ENCODE results near the gene RIMKLA.

The RIMKLA gene

GRCh38 chr1:42380586-42381279 lies at the start of gene RIMKLA:
TSS of gene RIMKLA (plus strand) at chr1:42380792. CDS start at chr1:42380935, 143 bp downstream.
- no peak for DNase-seq

- no peak for DNase-seq
Observed at GRCh38 chr1:42332877-42333276, 47.7 kb upstream of the RIMKLA start.

GRCh38 chr1:42333662-42334239 lies 46.8 kb upstream of the RIMKLA start:
- no peak for DNase-seq

GRCh38 chr1:42334240-42335049 lies 46.1 kb upstream of the RIMKLA start:
- DNase-seq: peak; percentile 20

GRCh38 chr1:42335050-42335808 lies 45.4 kb upstream of the RIMKLA start, which contains the start of gene FOXJ3:
TSS of gene FOXJ3 (minus strand) at chr1:42335235. CDS start at chr1:42311093, 24,142 bp downstream.
- peak; percentile 84 for DNase-seq

GRCh38 chr1:42335809-42336518 lies 44.6 kb upstream of the RIMKLA start:
- peak; percentile 50 for DNase-seq

- no peak for DNase-seq
Observed at GRCh38 chr1:42336978-42337377, 43.6 kb upstream of the RIMKLA start.

GRCh38 chr1:42340093-42340492 lies 40.5 kb upstream of the RIMKLA start:
- peak; percentile 46 for DNase-seq

- DNase-seq: no peak
Observed at GRCh38 chr1:42340901-42341300, 39.7 kb upstream of the RIMKLA start.

GRCh38 chr1:42343049-42343448 lies 37.5 kb upstream of the RIMKLA start:
- no peak for DNase-seq

- DNase-seq: no peak
Observed at GRCh38 chr1:42348498-42348897, 32.1 kb upstream of the RIMKLA start.

- no peak for DNase-seq
Observed at GRCh38 chr1:42350086-42350485, 30.5 kb upstream of the RIMKLA start.

- no peak for DNase-seq
Observed at GRCh38 chr1:42358791-42359190, 21.8 kb upstream of the RIMKLA start.

GRCh38 chr1:42359466-42359865 lies 21.1 kb upstream of the RIMKLA start:
- DNase-seq: no peak

GRCh38 chr1:42364089-42364488 lies 16.5 kb upstream of the RIMKLA start:
- DNase-seq: no peak

GRCh38 chr1:42364542-42364941 lies 16.1 kb upstream of the RIMKLA start:
- DNase-seq: no peak

- no peak for DNase-seq
Observed at GRCh38 chr1:42365118-42365517, 15.5 kb upstream of the RIMKLA start.

- DNase-seq: peak; percentile 79
Observed at GRCh38 chr1:42368096-42368795, 12.3 kb upstream of the RIMKLA start.

GRCh38 chr1:42369471-42369870 lies 11.1 kb upstream of the RIMKLA start:
- DNase-seq: no peak

GRCh38 chr1:42370876-42371549 lies 9.6 kb upstream of the RIMKLA start:
- DNase-seq: no peak

GRCh38 chr1:42372796-42373195 lies 7.8 kb upstream of the RIMKLA start:
- DNase-seq: no peak
